ENCODE measurements around the gene FLVCR2. TPM values are rescaled to one million over a fixed set of nuclear protein-coding genes. Genes with fewer than 3 reads are reported as not detected.
"Not testable (repeated sequence)": the region's sequence is repeated elsewhere in the genome, so short reads cannot be mapped to it uniquely, and the experiment has no call there.

Gene FLVCR2
- polyA plus RNA-seq, 5 donors = 4.3 to 9.8 (median 6.4) TPM

- DNase-seq = no peak
Measured at GRCh38 chr14:75591331-75591946, 13.0 kb downstream of the FLVCR2 start.

DNA sequence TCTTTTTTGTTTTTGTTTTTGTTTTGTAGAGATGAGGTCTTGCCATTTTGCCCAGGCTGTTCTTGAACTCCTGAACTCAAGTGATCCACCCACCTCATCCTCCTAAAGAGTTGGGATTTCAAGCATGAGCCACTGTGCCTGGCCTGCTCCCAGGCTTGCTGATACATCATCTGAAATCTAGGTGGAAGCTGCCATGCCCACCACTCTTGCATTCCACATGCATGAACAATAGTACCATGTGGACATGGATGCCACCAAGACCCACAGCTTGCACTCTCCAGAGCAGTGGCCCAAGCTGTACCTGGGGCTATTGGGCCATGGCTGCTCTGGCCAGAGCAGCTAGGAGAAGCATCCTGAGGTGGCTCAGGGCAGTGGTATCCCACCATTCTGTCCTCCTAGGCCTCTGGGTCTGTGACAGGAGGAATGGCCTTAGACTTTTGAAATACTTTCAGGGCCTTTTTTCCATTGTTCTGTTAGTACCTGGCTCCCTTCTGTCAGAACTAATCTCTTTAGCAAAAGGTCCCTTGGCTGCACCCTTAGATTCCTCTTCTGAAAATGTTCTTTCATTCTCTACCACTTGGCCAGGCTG, 13.7 kb downstream of the FLVCR2 start:
- no peak for DNase-seq

DNA sequence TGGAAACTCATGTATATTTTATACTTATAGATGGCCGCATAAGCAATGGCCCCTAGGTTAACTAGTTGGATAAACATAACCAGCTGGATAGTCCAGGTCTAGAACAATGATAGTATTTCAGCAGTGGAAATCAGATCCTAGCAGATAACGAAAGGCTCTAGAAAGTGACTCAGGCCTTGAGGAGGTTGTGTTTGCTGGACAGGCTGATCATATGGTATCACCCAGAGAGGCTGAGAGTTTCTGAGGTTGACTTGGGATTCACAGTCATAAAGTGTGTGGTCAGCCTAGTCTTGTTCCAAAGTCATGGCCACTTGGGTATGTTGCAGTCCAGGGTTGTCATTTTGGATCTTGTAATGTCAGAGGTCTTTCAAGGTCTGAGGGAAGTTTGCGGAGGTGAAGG, 16.8 kb downstream of the FLVCR2 start:
- no peak for DNase-seq

GRCh38 chr14:75597149-75597548, 18.7 kb downstream of the FLVCR2 start:
- DNase-seq = no peak

DNA sequence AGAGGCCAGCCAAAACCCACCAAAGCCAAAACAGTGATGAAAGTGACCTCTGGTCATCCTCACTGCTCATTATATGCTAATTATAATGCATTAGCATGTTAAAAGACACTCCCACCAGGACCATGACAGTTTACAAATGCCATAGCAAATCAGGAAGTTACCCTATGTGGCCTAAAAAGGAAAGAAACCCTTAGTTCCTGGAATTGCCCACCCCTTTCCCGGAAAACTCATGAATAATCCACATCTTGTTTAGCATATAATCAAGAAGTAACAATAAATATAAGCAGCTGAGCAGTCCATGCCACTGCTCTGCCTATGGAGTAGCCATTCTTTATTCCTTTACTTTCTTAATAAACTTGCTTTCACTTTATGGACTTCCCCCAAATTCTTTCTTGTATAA, 21.7 kb downstream of the FLVCR2 start:
- not testable (repeated sequence) for DNase-seq

DNA sequence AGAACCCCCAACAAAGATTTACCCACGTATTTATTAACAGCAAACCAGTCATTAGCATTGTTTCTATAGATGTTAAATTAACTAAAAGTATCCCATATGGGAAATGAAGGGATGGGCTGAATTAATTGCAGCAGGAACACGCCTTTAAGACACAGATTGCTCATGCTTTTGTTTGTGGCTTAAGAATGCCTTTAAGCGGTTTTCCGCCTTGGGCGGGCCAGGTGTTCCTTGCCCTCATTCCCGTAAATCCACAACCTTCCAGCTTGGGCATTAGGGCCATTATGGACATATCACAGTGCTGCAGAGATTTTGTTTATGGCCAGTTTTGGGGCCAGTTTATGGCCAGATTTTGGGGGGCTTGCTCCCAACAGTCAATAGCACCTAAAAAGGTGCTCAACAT, 22.6 kb downstream of the FLVCR2 start:
- DNase-seq = not testable (repeated sequence)

DNA sequence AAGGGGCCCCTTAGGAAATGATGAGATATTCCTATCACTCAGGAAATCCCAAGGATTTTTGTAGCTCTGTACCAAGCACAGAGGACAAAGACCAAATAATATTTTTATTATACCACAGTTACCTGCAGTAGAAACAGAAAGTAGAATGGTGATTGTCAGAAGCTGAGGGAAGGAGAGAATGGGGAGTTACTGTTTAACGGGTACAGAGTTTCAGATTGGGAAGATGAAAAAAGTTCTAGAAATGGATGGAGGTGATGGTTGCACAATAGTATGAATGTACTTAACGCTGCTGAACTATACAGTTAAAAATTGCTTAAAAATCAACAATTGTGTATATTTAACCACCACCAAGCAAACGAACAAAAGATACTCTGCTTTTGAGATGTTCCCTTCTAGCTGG, 24.1 kb downstream of the FLVCR2 start:
- no peak for DNase-seq

- no peak for DNase-seq
Measured at GRCh38 chr14:75604979-75605851, 26.8 kb downstream of the FLVCR2 start.

- DNase-seq = no peak
Measured at GRCh38 chr14:75605916-75606315, 27.5 kb downstream of the FLVCR2 start.

DNA sequence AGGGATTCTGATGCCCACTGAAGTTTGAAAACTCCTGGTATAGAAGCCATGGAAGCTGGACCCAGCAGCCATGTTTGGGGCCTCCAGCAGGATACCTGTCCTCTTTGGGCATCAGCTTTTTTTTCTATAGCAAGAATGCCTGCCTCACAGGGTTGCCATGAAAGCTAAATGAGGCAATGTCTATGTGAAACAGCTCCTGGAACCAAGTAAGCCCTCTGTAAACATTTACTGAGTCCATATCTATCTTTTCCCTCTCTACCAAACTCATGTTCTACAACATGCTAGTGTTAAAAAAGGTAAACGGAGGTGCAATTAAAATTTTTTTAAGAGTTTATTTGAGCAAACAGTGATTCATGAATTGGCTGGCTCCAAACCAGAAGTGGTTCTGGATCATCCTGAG, 28.6 kb downstream of the FLVCR2 start:
- no peak for DNase-seq

GRCh38 chr14:75607842-75608640, 29.6 kb downstream of the FLVCR2 start:
- no peak for DNase-seq

DNA sequence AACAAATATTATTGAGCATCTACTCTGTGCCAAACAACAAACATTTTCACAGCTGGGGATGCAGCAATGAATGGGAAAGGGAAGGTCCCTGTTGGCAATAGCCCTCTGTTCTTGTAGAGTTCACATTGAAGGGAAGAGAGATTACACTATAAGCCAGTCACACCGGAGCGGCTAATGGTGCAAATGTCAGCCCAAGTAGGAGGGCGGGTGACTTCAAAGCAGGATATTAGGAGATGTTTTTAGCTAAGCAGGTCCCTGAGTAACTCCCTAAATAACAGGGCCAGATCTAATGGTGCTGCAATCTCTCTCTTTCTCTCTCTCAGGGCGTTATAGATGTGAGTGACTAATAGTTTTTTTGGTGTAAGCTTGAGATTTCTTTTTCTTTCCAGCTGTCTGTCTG, 30.7 kb downstream of the FLVCR2 start:
- no peak for DNase-seq

DNA sequence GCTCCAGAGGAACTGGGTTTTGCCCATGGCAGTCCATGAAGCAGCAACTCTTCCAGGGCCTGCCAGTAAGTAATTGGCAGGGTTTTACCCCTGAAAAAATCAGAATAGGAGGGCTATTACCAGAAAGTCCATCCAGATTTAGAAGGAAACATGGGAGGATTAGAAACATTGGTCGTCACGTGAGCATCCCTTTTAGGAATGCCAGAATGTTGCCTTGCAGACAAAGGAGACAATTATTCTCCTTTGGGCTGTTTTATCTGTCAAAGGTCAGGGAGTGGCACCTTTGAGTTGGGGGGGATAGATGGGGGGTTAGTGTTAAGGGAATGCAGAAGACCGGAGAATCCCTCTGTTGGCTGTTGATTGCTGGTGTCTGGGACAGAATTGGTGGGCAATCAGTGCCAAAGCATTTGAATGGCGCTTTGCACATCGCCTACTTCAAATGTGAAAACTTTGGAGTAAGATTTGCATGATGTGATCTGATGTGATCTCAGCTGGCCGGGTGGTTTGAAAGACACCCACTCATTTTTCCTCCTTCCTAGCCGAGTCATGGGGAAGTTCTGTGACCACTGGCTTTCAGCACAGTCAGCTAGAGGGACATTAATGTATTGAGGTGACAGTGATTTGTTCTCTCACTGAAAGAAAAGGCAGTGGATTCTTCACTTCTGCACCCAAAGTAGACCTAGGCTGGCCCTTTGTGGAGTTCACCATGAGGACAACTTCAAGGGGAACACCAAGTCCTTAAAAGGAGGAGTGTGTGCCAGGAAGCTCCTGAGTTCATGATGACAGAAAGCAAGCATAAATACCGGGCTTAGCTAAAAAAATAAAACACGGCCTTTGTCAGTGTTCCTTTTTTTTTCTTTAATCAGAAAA, 31.4 kb downstream of the FLVCR2 start:
- DNase-seq = no peak

GRCh38 chr14:75610834-75611233, 32.4 kb downstream of the FLVCR2 start:
- no peak for DNase-seq

- DNase-seq = no peak
Measured at GRCh38 chr14:75612157-75612556, 33.7 kb downstream of the FLVCR2 start.

GRCh38 chr14:75614179-75614578, 35.8 kb downstream of the FLVCR2 start:
- no peak for DNase-seq

DNA sequence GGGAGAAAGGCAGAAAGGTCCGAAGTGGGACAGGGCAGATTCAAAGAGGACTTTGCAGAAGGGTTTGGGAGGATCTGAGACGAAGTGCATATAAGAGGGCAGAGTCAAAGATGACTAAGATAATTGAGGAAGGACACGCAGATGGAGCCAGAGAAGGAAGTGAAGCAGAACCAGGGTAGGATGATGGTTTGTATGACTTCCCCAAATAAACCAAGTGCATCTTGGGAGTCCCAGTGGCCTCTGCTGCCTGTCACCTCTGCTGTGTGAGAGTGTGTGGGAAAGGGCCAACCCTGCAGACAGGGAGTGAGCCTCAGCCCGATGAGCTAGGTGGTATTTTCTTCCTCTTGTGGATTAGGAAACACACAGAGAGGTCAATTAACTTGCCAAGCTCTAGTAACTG, 36.8 kb downstream of the FLVCR2 start:
- DNase-seq = no peak

GRCh38 chr14:75619548-75619947, 41.1 kb downstream of the FLVCR2 start:
- no peak for DNase-seq

- DNase-seq = no peak
Measured at GRCh38 chr14:75625034-75625433, 46.6 kb downstream of the FLVCR2 start.

GRCh38 chr14:75626396-75626795, 48.0 kb downstream of the FLVCR2 start:
- DNase-seq = no peak

DNA sequence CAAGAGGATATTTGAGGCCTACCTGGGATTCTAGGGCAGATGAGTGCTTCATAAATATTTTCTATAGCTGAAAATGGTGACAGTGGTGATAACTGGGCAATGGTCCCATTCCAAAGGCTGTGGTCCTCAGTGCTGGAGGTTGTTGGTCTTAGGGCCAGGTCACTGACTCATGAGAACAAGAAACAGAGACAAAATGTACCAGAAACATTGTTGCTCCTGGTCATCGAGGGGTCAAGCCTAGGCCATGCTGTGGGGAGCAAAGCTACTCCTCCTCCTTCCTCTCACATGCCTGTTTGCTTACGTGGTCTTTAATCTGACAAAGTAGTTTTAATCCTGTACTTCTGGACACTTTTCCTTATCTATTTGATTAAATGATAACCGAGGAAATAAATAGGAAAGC, 48.4 kb downstream of the FLVCR2 start:
- DNase-seq = no peak
